Brain pericyte (primary cell): Measurements from ENCODE around the gene OR4A16.

Source experiments
- DNase-seq: peaks from one replicate; pipeline ENCODE4 v3.0.0-alpha.2; 2012; ENCODE audit warnings: low read depth, low spot score

OR4A16 gene, protein sequence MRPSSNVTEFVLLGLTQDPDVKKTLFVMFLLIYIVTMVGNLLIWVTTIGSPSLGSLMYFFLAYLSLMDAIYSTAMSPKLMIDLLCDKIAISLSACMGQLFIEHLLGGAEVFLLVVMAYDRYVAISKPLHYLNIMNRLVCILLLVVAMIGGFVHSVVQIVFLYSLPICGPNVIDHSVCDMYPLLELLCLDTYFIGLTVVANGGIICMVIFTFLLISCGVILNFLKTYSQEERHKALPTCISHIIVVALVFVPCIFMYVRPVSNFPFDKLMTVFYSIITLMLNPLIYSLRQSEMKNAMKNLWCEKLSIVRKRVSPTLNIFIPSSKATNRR

DNA sequence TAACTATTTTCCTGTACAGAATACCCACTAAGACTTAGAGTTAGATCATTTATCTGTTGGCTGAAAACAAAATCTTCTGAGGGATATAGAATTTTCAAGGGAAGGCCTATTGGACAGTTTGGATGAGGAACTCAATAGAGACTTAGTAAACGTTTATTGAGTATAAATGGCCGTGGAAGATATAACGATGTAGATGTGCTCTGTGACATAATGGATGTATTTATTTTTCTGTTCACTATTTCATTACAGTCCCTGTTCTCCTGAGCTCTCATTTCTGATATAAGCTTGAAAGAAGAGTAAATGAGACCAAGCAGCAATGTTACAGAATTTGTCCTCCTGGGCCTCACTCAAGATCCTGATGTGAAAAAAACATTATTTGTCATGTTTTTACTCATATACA lies at the start of gene OR4A16:
Gene OR4A16, plus strand, starts transcription at position 301 of the 400 bp plus-strand sequence. Its CDS starts 0 bp downstream, at position 301.
- DNase-seq, result no peak

DNA sequence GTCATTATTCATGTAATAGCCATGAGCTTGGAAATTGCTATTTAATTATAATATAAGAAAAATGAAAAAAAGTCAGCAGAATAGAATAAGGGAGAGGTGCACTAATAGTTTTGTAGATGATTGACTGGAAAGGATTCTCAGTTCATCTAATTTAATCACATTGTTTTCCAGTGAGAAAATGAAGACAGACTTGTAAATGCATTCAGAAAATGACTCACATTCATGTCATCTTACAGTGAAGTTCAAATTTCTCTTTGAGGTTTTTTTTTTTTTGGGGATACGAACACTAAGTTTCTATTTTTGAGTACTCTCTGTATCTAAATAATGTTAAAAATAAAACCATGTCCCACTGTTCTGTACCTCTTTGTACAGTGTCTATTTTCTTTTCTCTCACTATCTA lies 18.5 kb upstream of the OR4A16 start:
- no peak for DNase-seq

DNA sequence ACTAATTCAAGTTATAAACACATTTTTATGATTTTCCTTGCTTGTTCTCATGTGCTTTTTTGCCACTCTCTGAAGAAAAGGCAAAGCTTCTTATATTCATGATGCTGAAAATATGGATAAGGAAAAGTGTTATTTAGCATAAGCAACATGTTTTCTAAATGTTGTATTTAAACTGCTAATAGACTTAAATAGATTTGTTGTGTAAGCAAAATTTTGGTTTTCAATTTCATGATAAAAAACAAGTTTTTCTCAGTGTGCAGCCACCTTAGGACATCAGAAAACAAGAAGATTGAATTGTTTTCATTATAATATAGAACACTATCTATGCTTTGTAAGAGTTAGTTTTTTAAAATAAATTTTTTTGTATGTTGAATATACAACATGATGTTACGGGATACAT lies 2.3 kb downstream of the OR4A16 start:
- no peak for DNase-seq

DNA sequence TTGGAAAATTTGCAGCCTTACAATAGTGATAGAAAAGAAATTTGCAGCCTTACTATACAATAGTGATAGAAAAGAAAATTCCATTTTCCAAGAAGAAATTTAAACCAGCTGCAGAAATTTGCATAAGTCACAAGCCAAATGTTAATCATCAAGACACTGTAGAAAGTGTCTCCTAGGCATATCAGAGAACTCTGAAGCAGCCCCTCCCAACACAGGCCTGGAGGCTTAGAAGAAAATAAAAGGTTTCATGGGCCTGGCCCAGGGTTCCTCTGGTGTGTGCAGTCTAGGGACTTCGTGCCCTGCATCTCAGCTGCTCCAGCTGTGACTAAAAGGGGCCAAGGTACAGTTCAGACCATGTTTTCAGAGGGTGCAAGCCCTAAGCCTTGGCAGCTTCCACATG lies 6.0 kb downstream of the OR4A16 start:
- no peak for DNase-seq

DNA sequence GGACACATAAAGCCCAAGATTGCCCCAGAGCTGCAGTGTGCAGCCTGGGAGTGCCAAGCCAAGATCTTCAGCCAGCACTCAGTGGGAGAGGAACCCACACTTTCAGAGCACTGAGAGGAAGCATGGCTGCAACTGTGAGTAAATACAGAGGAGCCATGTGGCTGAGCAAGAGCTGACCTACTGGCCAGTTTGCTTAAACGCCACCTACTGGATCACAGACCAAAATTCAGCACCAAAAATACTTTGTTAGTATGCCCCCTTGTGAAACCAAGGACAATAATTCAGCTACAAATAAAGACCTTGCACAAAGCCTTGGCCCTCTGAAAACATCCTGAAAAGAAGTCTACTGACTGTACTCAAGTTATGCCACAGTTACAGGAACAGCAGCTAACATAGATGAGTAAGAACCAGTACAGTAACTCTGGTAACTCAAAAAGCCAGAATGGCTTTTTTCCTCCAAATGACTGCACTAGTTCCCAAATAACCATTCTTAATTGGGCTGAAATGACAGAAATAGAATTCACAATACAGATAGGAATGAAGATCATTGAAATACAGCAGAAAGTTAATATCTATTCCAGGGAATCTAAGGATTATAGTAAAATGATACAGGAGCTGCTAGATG lies 14.7 kb downstream of the OR4A16 start:
- DNase-seq, result no peak

DNA sequence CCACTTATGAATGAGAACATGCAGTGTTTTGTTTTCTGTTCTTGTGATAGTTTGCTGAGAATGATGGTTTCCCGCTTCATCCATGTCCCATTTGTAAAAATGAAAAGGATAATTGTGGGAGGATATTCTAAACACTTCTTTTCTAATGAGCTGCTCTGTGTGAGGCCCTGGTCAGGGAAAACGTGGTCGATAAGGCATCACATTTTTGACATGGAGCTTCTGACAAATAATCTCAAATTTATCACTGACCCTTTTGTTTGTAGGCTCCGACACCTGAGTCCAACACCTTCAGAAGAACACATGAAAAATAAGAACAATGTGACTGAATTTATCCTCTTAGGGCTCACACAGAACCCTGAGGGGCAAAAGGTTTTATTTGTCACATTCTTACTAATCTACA lies 24.7 kb downstream of the OR4A16 start, which contains the start of gene OR4A15:
Gene OR4A15, plus strand, starts transcription at position 301 of the 400 bp plus-strand sequence. Its CDS starts 0 bp downstream, at position 301.
- no peak for DNase-seq
